H1 (cell line): ENCODE results near the gene CACNB2. TPM values are rescaled to one million over a fixed set of nuclear protein-coding genes. Genes with fewer than 3 reads are reported as not detected.

ENCODE experiments used
- CTCF ChIA-PET: fragments of 300-600 bp; sonication (Branson Sonifier 250); formaldehyde crosslinking; loops from one replicate; lab custom pipeline; 2021; ENCODE audit not compliant: partially characterized antibody; lab: Charles Lee
- POLR2A ChIA-PET: fragments of 300-600 bp; sonication (Branson Sonifier 250); formaldehyde crosslinking; loops from one replicate; lab custom pipeline; 2021; ENCODE audit warnings: inconsistent platforms; ENCODE audit not compliant: partially characterized antibody; lab: Charles Lee
- DNase-seq, 2 experiments: peaks; one replicate each; pipeline versions ENCODE4 v3.0.0 to v3.0.0-alpha.2; 2010 to 2022; ENCODE audit warnings: low spot score in 2 of 2, low read depth in 1 of 2, mixed read lengths in 1 of 2
- FAIRE-seq: peaks from 2 replicates; lab custom pipeline; 2011; peaks lifted over from hg19 to GRCh38; lab: Jason Lieb, UNC
- H2AFZ ChIP-seq: 2 replicates; pipeline ENCODE4 v1.8.1; 2012; ENCODE audit warnings: low read length, inconsistent platforms
- H2AK5ac ChIP-seq: 2 replicates; pipeline ENCODE4 v1.6.1; 2013; ENCODE audit warnings: low read depth, low read length
- H2BK120ac ChIP-seq: replicated peaks from 2 replicates; pipeline ENCODE3; 2013; ENCODE audit warnings: low read depth, low read length, inconsistent platforms
- H2BK12ac ChIP-seq: 2 replicates; pipeline ENCODE4 v1.6.1; 2013; ENCODE audit warnings: low read depth, low read length
- H2BK15ac ChIP-seq: 2 replicates; pipeline ENCODE4 v1.6.1; 2013; ENCODE audit warnings: low read length
- H2BK20ac ChIP-seq: 2 replicates; pipeline ENCODE4 v1.6.1; 2013; ENCODE audit warnings: low read length
- H2BK5ac ChIP-seq: 2 replicates; pipeline ENCODE4 v1.6.1; 2013; ENCODE audit warnings: low read depth, low read length
- H3K14ac ChIP-seq: 2 replicates; pipeline ENCODE4 v1.6.1; 2013; ENCODE audit warnings: inconsistent platforms; ENCODE audit not compliant: insufficient read length
- H3K18ac ChIP-seq: 2 replicates; pipeline ENCODE4 v1.6.1; 2013; ENCODE audit warnings: low read length; ENCODE audit errors: extremely low read depth
- H3K23ac ChIP-seq: 2 replicates; pipeline ENCODE4 v1.6.1; 2013; ENCODE audit warnings: inconsistent platforms; ENCODE audit not compliant: insufficient read length
- H3K23me2 ChIP-seq: 2 replicates; pipeline ENCODE4 v1.6.1; 2013; ENCODE audit warnings: low read depth, low read length
- H3K27ac ChIP-seq: 2 replicates; pipeline ENCODE4 v1.6.1; 2011; ENCODE audit warnings: low read depth, low read length, inconsistent platforms
- H3K27me3 ChIP-seq, 4 experiments: replicated peaks in 1 of 4; 1 replicate in 1 of 4; 2 replicates in 3 of 4; pipeline versions ENCODE4 v1.6.1 to v1.8.1; 2011 to 2013; ENCODE audit warnings: low read length in 3 of 4, mild to moderate bottlenecking in 3 of 4, inconsistent platforms in 2 of 4, mixed read lengths in 2 of 4, moderate library complexity in 1 of 4; ENCODE audit not compliant: control insufficient read depth in 3 of 4, insufficient read depth in 3 of 4; ENCODE audit errors: extremely low read depth in 1 of 4
- H3K36me3 ChIP-seq, 4 experiments: 2 replicates each; pipeline versions ENCODE4 v1.6.1 to v1.8.1; 2011 to 2013; ENCODE audit warnings: mild to moderate bottlenecking in 4 of 4, low read length in 3 of 4, moderate library complexity in 2 of 4, control low read depth in 1 of 4, inconsistent platforms in 1 of 4; ENCODE audit not compliant: insufficient read depth in 4 of 4, control insufficient read depth in 2 of 4
- H3K4ac ChIP-seq: replicated peaks from 2 replicates; pipeline ENCODE3; 2013; ENCODE audit warnings: low read length, low read depth, mixed read lengths, inconsistent platforms; ENCODE audit not compliant: insufficient read length
- H3K4me1 ChIP-seq, 4 experiments: replicated peaks in 1 of 4; 1 replicate in 1 of 4; 2 replicates in 3 of 4; pipeline versions ENCODE4 v1.6.1 to v1.8.1; 2011 to 2013; ENCODE audit warnings: low read length in 3 of 4, inconsistent platforms in 2 of 4, mixed read lengths in 1 of 4; ENCODE audit not compliant: insufficient read depth in 4 of 4, control insufficient read depth in 3 of 4
- H3K4me2 ChIP-seq, 2 experiments: 2 replicates each; pipeline versions ENCODE4 v1.6.1 to v1.8.1; 2011 to 2013; ENCODE audit warnings: low read depth in 2 of 2, low read length in 2 of 2, control low read depth in 1 of 2, inconsistent platforms in 1 of 2, mild to moderate bottlenecking in 1 of 2; ENCODE audit not compliant: insufficient read depth in 1 of 2
- H3K4me3 ChIP-seq, 4 experiments: fragments of 200-600, 300-600 bp in 1 of 4; sonication (generic), shearing (Covaris generic), sonication (Bioruptor Twin) in 1 of 4; 2 replicates each; pipeline versions ENCODE4 v1.5.1 to v1.8.1; 2011 to 2016; ENCODE audit warnings: low read length in 4 of 4, low read depth in 3 of 4, control low read depth in 2 of 4, inconsistent platforms in 2 of 4, mild to moderate bottlenecking in 2 of 4, mixed read lengths in 1 of 4, moderate library complexity in 1 of 4; ENCODE audit not compliant: insufficient read depth in 2 of 4; ENCODE audit errors: extremely low read depth in 1 of 4
- H3K56ac ChIP-seq: replicated peaks from 2 replicates; pipeline ENCODE3; 2013; ENCODE audit warnings: low read depth, mild to moderate bottlenecking, mixed read lengths, low read length, inconsistent platforms; ENCODE audit not compliant: insufficient read length
- H3K79me1 ChIP-seq: 2 replicates; pipeline ENCODE4 v1.6.1; 2013; ENCODE audit warnings: low read depth, low read length, control low read depth
- H3K79me2 ChIP-seq, 2 experiments: 2 replicates each; pipeline versions ENCODE4 v1.6.1 to v1.8.1; 2012 to 2013; ENCODE audit warnings: low read length in 2 of 2, mild to moderate bottlenecking in 2 of 2, inconsistent platforms in 1 of 2; ENCODE audit not compliant: insufficient read depth in 2 of 2, control insufficient read depth in 1 of 2
- H3K9ac ChIP-seq, 4 experiments: replicated peaks in 1 of 4; 1 replicate in 1 of 4; 2 replicates in 3 of 4; pipeline versions ENCODE4 v1.6.1 to v1.8.1; 2011 to 2013; ENCODE audit warnings: low read depth in 3 of 4, low read length in 3 of 4, control low read depth in 2 of 4, mild to moderate bottlenecking in 2 of 4, moderate library complexity in 2 of 4, inconsistent platforms in 1 of 4; ENCODE audit errors: extremely low read depth in 1 of 4
- H3K9me3 ChIP-seq, 2 experiments: 2 replicates each; pipeline versions ENCODE4 v1.6.1 to v1.8.1; 2012 to 2013; ENCODE audit warnings: mild to moderate bottlenecking in 2 of 2, moderate library complexity in 2 of 2, control low read depth in 1 of 2, inconsistent platforms in 1 of 2, low read depth in 1 of 2, low read length in 1 of 2, mixed read lengths in 1 of 2; ENCODE audit not compliant: insufficient read depth in 2 of 2
- H4K20me1 ChIP-seq, 2 experiments: replicated peaks in 1 of 2; 2 replicates each; pipeline versions ENCODE3 to v1.8.1; 2011 to 2013; ENCODE audit warnings: inconsistent platforms in 2 of 2, low read length in 2 of 2, mild to moderate bottlenecking in 1 of 2; ENCODE audit not compliant: insufficient read depth in 2 of 2, control insufficient read depth in 1 of 2
- H4K5ac ChIP-seq: 2 replicates; pipeline ENCODE4 v1.6.1; 2013; ENCODE audit warnings: low read length, low read depth, mixed read lengths, inconsistent platforms; ENCODE audit not compliant: insufficient read length
- H4K8ac ChIP-seq: 2 replicates; pipeline ENCODE4 v1.8.0; 2013; ENCODE audit warnings: mild to moderate bottlenecking, moderate library complexity, low read length, inconsistent platforms; ENCODE audit not compliant: insufficient read depth; ENCODE audit errors: extremely low read depth
- H4K91ac ChIP-seq: replicated peaks from 2 replicates; pipeline ENCODE3; 2013; ENCODE audit warnings: low read length, mixed read lengths, inconsistent platforms; ENCODE audit not compliant: insufficient read length
- JUN ChIP-seq: IDR thresholded peaks from 2 replicates; pipeline ENCODE4 v1.6.1; 2011; ENCODE audit warnings: low read depth, mild to moderate bottlenecking, improper control_type of control experiment, low read length
- KDM1A ChIP-seq: fragments of 200-600, 300-600 bp; sonication (generic); IDR thresholded peaks from 2 replicates; pipeline ENCODE4 v1.7.1; 2016; ENCODE audit warnings: mild to moderate bottlenecking, low read length, borderline replicate concordance
- WGBS, 2 experiments: shearing (Covaris generic) in 1 of 2; methylation state at CpG; one replicate each; pipeline versions ENCODE4 v1.1.6 to v1.1.7; 2013 to 2015; ENCODE audit warnings: low lambda C conversion rate in 2 of 2, mixed read lengths in 2 of 2, inconsistent platforms in 1 of 2, low coverage in 1 of 2, missing lambda C conversion rate in 1 of 2; ENCODE audit not compliant: insufficient replicate concordance in 2 of 2, insufficient coverage in 1 of 2, insufficient read length in 1 of 2; ENCODE audit errors: extremely low coverage in 1 of 2, missing lambda C conversion rate in 1 of 2; 5-methylcytosine and 5-hydroxymethylcytosine counted together
- polyA plus RNA-seq, 7 experiments: library from polyadenylated mRNA; depleted of rRNA in 3 of 7; stranded (reverse) in 5 of 7; unstranded in 2 of 7; fragments of >200 nt in 5 of 7; fragments of 200-250 nt in 2 of 7; gene quantifications; 1 replicate in 5 of 7; 2 replicates in 1 of 7; 4 replicates in 1 of 7; pipeline versions ENCODE4 v1.2.1 to v1.2.3, GENCODE V29; 2011 to 2013; ENCODE audit warnings: missing spikeins in 2 of 7, mixed read lengths in 2 of 7
- total RNA-seq: library from RNA; stranded (reverse); fragmentation: NEBNext Ultra II Directional; extraction: Animal tissue kit (Norgen Biotek cat#: 25700); gene quantifications from 2 replicates; pipeline ENCODE4 v1.2.1, GENCODE V29; 2021

Gene CACNB2
- total and polyA plus RNA-seq, 2 of the 8 experiments (the other 6 are each of a cell fraction or from before 2014, with no cell fraction given): 2.4 to 3.2 TPM

DNA sequence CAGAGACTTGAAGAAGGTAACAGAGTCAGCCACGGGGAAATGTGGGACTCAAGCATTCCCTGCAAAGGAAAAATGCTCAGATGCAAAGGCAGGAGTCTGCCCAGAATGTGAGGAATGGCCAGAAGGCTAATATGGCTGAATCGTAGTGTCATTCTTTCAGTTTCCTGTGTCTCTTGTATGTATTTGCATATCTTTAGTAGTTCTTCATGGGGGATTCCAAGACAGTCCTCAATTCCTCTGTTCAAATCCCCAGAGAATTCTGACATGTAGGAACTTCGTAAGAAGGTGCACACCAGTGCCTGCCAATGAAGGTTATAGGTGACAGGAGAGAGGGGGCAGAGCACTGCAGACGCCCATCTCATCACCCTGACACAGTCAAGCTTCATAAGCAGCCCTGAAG is 154.4 kb downstream of the CACNB2 start:
- Histone ChIP-seq H4K5ac (no peak overlapping the region), H3K9ac (no peak overlapping the region), H2BK120ac (no peak overlapping the region), H3K23me2 (no peaks in the 10 kb centered on the region), H2AFZ (no peak overlapping the region), H2BK5ac (no peak overlapping the region), H2BK20ac (no peak overlapping the region), H3K4me2 (no peak overlapping the region), H3K9me3 (no peaks in the 10 kb centered on the region), H3K27ac (no peak overlapping the region), H3K27me3 (no peaks in the 10 kb centered on the region), H3K4me3 (no peak overlapping the region), H3K79me2 (no peaks in the 10 kb centered on the region), H3K14ac (no peak overlapping the region), H4K8ac (no peak overlapping the region; the same call in 1 of the 2 replicates), H2BK12ac (no peak overlapping the region), H3K56ac (no peak overlapping the region), H2BK15ac (no peak overlapping the region), H3K4ac (no peak overlapping the region), H3K18ac (no peak overlapping the region), H2AK5ac (no peak overlapping the region), H3K36me3 (no peaks in the 10 kb centered on the region), H4K91ac (no peak overlapping the region), H4K20me1 (no peaks in the 10 kb centered on the region), H3K79me1 (no peaks in the 10 kb centered on the region), H3K4me1 (0 out of 7 replicates have a peak, but pooled peaks cover 0 to 4% (median 0%) of the 10 kb centered on the region in 4 experiments), H3K23ac (no peak overlapping the region)
- ChIA-PET CTCF (no interaction called here), POLR2A (no interaction called here)
- WGBS, 2 experiments: 77% methylated on average over 4 of the region's 4 CpGs; no CpG with 5 or more reads in 1 of the 2 experiments
- FAIRE-seq (no peak), DNase-seq (no peak)
- TF ChIP-seq JUN (no peak), KDM1A (no peak)
